Effector memory CD4-positive, alpha-beta T cell (primary cell): ENCODE results near the gene ASCL2.
A peak's percentile ranks its signal among the peaks of the same experiment; 100 is the strongest.

Source experiments
- DNase-seq, 3 donors: peaks; one replicate each; pipeline ENCODE4 v3.0.0-alpha.2; 2020
- H3K27ac ChIP-seq: 2 replicates; pipeline ENCODE4 v1.7.0; 2013; ENCODE audit warnings: mild to moderate bottlenecking, low read length, moderate library complexity; ENCODE audit not compliant: insufficient read depth, poor library complexity, severe bottlenecking
- H3K27me3 ChIP-seq: replicated peaks from 2 replicates; pipeline ENCODE4 v1.7.0; 2013; ENCODE audit warnings: mild to moderate bottlenecking, low read length; ENCODE audit not compliant: insufficient read depth, control insufficient read depth, poor library complexity, severe bottlenecking
- H3K36me3 ChIP-seq: 2 replicates; pipeline ENCODE4 v1.7.0; 2013; ENCODE audit warnings: mild to moderate bottlenecking, low read length, moderate library complexity; ENCODE audit not compliant: control insufficient read depth, insufficient read depth
- H3K4me1 ChIP-seq: 2 replicates; pipeline ENCODE4 v1.7.0; 2013; ENCODE audit warnings: low read length, mild to moderate bottlenecking; ENCODE audit not compliant: control insufficient read depth, insufficient read depth, poor library complexity, severe bottlenecking
- H3K4me3 ChIP-seq: 2 replicates; pipeline ENCODE4 v1.7.0; 2013; ENCODE audit warnings: low read length, low read depth, mild to moderate bottlenecking; ENCODE audit not compliant: insufficient read depth, poor library complexity, severe bottlenecking
- H3K9me3 ChIP-seq: 2 replicates; pipeline ENCODE4 v1.7.0; 2013; ENCODE audit warnings: mild to moderate bottlenecking, low read length, moderate library complexity; ENCODE audit not compliant: control insufficient read depth
- total RNA-seq, 3 donors: gene quantifications; one replicate each; lab custom pipeline; 2026; lab: John Stamatoyannopoulos, UW

The ASCL2 gene, protein sequence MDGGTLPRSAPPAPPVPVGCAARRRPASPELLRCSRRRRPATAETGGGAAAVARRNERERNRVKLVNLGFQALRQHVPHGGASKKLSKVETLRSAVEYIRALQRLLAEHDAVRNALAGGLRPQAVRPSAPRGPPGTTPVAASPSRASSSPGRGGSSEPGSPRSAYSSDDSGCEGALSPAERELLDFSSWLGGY
- total RNA-seq: 0.17 to 1.4 (median 0.44) reads per million in 3 donors

DNA sequence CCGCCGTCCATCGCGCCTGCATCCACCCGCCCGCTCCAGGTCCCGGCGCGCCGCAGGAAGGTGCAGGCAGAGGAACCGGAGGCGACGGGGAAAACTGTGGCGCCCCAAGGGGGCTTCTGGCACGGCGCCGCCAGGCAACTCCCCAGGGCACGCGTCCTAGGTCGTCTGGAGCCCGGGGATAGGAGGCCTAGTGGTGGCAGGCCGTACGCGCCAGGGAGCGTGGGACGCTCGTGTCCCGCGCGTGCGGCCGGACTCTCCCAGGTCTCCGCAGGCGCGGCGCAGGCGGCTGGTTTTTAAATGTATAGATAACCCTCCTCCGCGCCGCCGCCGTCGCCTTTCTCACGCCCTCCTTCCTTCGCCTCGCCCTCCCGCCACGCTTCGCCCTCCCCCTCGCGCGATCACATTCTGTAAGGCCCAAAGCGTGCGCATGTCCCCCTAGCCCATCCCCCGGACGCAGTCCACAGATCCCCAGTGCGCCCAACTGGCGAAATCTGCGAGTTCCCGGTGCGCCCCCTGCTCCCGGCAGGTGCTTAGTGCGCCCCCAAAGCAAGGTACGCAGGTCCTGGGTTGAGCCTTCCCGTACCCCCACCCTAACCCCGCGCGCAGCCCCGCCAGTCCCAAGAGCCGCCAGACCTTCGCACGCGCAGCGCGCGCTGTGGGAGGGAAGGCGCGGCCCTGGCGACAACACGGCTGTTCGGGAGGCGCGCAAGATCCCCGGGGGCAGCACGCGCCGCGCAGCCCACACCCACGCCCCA, at the start of gene ASCL2:
Gene ASCL2, minus strand, starts transcription at position 267 of the 755 bp plus-strand sequence. Its CDS starts 256 bp downstream, at position 11.
- no peak for DNase-seq
- Histone ChIP-seq H3K27me3 (peaks cover 33% of the 10 kb centered on the region), H3K9me3 (no peaks in the 10 kb centered on the region), H3K27ac (no peak within 1 kb of the TSS), H3K36me3 (no peaks in the 10 kb centered on the region), H3K4me1 (peaks cover 20% of the 10 kb centered on the region), H3K4me3 (peak within 1 kb of the TSS; percentile 50)

DNA sequence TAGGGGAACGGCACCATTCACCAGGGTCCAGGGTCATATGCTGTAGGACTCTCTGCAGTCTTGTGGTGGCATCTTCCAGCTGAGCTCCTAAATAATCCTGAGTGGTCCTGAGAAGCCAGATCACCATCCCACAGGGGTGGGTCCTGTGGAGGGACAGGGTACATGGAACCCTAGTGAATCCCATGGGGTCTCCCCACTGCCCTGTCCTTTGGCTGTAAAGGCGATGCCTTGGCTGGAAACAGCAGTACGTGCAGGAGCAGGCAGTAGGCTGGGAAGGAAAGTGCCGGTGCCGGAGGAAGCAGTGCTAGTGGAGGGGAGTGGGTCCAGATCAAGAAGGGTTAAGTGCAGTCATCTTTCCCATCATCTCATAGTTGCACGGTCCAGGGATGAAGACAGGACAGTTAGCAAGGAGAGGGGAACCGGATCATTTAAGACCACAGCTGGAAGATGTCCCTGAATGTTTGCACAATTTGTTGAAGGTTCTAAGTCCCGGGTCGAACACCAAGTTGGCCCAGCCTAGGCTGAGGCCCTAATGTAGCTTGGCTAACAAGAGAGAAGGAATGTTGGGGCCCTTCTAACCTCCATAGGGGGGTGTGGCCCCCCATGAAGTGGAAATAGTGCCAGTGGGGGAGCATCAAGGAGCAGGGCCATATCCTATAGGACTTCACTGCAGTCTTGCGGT, 49.5 kb upstream of the ASCL2 start:
- no peaks in the 10 kb centered on the region for H3K9me3 ChIP-seq
- no peak overlapping the region for H3K4me3 ChIP-seq
- DNase-seq: no peak
- no peaks in the 10 kb centered on the region for H3K36me3 ChIP-seq
- no peak overlapping the region for H3K27ac ChIP-seq
- no peaks in the 10 kb centered on the region for H3K27me3 ChIP-seq
- H3K4me1 ChIP-seq: no peaks in the 10 kb centered on the region

DNA sequence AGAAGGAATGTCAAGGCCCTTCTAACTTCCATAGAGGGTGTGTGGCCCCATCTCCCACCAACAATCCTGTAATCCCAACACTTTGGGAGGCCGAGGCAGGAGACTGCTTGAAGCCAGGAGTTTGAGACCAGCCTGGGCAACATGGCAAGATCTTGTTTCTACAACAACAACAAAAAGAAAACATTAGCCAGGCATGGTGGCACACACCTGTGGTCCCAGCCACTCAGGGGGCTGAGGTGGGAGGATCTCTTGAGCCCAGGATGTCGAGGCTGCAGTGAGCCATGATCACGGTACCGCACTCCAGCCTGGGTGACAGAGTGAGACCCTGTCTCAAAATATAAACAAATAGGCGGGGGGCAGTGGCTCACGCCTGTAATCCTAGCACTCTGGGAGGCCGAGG, 48.3 kb upstream of the ASCL2 start:
- Histone ChIP-seq H3K27ac (no peak overlapping the region), H3K4me3 (no peak overlapping the region), H3K4me1 (peaks cover 2% of the 10 kb centered on the region), H3K36me3 (no peaks in the 10 kb centered on the region), H3K9me3 (no peaks in the 10 kb centered on the region), H3K27me3 (no peaks in the 10 kb centered on the region)
- no peak for DNase-seq

DNA sequence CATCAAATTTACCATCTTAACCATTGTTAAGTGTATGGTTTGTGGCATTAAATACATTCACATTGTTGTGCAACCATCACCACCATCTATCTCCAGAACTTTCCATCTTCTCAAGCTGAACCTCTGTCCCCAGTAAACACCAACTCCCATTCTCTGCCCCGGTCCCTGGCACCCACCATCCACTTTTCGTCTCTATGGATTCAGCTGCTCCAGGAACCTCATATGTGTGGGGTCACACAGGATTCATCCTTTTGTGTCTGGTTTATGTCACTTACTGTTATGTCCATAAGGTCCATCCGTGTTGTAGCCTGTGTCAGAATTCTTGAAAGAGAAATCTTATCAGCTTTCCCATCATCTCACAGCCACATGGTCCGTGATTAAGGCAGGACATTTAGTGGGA, 47.7 kb upstream of the ASCL2 start:
- Histone ChIP-seq H3K9me3 (no peaks in the 10 kb centered on the region), H3K4me1 (peaks cover 2% of the 10 kb centered on the region), H3K36me3 (no peaks in the 10 kb centered on the region), H3K27me3 (no peaks in the 10 kb centered on the region), H3K27ac (no peak overlapping the region), H3K4me3 (no peak overlapping the region)
- no peak for DNase-seq

DNA sequence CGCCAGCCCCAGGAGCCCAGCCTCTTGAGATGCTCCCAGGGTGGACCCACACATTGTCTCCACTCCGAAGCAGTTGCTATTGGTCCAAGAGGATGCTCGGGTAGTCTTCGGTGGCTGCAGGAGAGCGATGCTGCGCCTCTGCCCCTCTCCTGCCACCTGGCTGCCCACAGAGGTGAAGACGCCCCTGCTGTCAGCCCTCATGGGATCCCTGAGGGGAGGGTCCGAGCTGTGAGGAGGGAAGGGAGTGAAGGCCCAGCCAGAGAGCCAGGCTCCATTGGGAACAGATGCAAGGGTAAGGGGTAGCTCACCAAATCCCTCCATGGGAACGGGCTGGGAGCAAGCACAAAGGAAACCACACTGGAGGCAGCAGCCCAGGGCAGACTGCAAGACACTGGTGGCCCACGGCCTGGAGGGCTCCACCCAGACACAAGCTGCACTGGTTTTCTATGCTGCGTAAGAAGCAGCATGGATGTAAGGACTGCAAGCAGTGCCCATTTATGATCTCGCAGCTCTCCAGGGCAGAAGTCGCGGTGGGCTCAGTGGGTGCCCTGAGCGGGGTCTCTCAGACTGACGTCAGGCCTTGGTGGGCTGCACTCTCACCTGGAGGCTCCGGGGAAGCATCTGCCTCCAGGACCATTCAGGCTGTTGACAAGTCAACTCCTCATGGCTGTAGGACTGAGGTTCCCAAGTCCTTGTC, 47.1 kb upstream of the ASCL2 start:
- no peaks in the 10 kb centered on the region for H3K27me3 ChIP-seq
- no peak overlapping the region for H3K4me3 ChIP-seq
- H3K9me3 ChIP-seq: no peaks in the 10 kb centered on the region
- peaks cover 2% of the 10 kb centered on the region for H3K4me1 ChIP-seq
- H3K36me3 ChIP-seq: no peaks in the 10 kb centered on the region
- no peak for DNase-seq
- H3K27ac ChIP-seq: no peak overlapping the region

DNA sequence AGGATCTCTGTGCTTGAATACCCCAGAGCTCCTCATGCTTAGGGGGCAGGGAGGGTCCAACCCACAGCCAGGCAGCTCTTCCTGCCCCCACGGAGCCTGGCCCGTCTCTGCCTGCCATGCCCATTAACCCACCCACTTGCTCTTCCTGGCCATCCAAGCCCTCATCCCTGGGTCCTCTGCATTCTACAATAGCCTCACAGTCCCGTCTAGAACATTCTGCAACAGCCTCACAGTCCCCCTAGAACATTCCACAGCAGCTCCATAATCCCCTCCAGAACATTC, 46.5 kb upstream of the ASCL2 start:
- Histone ChIP-seq H3K27ac (no peak overlapping the region), H3K27me3 (no peaks in the 10 kb centered on the region), H3K36me3 (no peaks in the 10 kb centered on the region), H3K4me1 (peaks cover 2% of the 10 kb centered on the region), H3K4me3 (no peak overlapping the region), H3K9me3 (no peaks in the 10 kb centered on the region)
- no peak for DNase-seq

DNA sequence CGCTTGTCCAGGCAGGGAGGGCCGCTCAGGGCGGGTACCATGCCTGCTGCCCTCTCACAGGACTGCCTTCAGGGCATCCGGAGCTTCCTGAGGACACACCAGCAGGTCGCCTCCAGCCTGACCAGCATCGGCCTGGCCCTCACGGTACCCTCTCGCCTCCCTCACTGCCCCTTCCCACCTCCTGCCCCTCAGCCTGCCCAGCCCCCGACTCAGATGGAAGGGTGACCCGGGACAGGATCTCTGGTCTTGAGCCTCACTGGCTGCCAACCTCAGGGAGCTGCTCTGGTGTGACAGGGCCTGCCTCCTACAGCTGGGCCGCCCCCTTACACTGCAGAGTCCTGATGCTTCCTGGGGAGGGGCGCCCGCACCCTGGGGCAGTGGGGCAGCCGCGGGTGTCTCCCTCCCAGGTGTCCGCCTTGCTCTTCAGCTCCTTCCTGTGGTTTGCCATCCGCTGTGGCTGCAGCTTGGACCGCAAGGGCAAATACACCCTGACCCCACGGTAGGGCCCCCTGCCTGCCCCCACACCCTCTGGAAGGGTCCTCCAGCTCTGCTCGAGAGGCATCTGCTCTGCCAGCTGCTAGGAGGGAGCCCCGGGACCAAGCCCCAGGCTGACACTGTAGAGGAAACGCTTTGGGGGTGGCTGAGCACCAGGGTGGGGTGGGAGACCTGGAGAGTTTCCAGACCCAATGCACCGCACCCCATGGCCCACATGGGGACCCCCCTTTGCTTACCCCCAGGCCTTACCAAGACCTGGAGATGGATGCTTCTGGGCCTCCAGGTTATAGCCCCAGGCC, 46.0 kb upstream of the ASCL2 start:
- no peak overlapping the region for H3K4me3 ChIP-seq
- H3K27ac ChIP-seq: no peak overlapping the region
- H3K27me3 ChIP-seq: no peaks in the 10 kb centered on the region
- peaks cover 2% of the 10 kb centered on the region for H3K4me1 ChIP-seq
- no peaks in the 10 kb centered on the region for H3K9me3 ChIP-seq
- DNase-seq: no peak
- H3K36me3 ChIP-seq: no peaks in the 10 kb centered on the region

DNA sequence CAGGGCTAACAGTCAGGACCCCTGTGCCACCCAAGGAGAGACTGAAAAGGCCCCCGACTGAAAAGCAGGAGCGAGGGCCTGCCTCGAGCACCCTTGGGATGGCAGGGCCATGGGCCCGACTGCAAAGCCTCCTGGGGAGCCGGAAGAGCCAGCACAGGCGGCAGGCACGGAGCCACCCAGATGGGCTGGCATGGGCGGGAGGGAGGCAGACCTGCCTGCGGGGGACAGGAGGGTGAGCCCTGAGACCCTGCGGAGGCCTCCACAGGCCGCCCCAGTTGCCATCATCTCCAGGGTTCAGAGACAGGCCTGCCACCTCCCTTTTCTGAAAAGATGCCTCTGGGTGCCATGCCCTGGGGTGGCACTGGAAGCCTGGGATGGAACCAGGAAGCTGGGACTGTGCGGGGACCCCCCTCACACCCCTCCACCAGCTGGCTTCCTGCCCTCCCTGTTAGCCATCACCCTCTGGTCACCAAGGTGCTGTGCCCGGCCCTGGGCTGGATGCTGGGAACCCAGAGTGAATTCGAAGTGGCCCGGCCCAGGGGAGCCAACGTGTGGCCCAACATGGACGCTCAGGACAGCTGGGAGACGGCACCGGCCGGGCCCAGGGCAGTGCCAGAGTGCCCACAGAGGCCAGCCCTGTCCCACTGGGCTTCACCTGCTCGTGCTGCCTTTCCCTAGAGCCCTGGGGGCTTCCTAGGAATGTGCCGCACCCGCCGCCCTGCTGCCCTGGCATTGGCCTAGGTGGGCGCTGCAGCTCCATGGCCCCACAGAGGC, 45.2 kb upstream of the ASCL2 start:
- Histone ChIP-seq H3K27ac (no peak overlapping the region), H3K4me3 (no peak overlapping the region), H3K9me3 (no peaks in the 10 kb centered on the region), H3K36me3 (no peaks in the 10 kb centered on the region), H3K27me3 (no peaks in the 10 kb centered on the region), H3K4me1 (peaks cover 2% of the 10 kb centered on the region)
- no peak for DNase-seq
